ENCODE data around the gene CANT1. TPM values are rescaled to one million over a fixed set of nuclear protein-coding genes. Genes with fewer than 3 reads are reported as not detected.
"Not testable (repeated sequence)": the region's sequence is repeated elsewhere in the genome, so short reads cannot be mapped to it uniquely, and the experiment has no call there.

Gene CANT1
- total RNA-seq, 2 donors from 2014 or later, result 57.5 to 61.8 TPM

DNA sequence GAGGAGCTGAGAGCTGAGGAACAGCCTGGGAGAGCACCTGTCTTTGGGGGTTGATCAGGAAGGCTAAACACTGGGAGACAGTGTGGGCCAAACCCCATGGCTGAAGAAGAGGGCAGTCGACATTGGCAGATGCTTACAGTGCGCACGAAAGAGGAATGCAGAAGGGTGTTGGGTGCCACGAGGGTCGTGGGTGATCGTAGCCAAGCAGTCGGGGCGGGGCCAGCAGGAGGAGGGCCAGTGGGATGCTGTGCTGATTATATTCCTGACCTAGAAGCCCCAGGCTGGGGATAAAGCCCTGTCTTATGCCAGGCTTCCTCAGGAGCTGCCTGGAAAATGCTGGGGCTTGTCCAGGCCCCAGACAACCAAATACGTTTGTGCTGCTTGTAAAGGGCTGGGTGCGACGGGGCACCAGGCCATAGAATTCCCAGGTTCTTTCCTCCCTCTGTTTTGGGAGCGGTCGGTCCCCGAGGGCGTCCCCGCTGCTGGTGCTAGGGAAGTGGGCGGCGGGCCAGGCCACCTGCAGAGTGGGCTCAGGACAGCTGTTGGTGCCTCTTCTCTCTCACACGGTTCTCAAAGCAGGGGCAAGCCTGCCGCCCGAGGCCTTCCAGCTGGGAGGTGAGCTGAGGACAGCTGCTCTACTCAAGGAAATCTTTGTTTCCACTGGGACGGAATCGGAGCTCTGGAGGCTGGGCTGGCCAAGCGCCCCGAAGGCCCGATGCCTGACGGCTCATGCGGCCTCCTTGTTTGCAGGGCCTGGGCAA, 24.4 kb upstream of the CANT1 start:
- Histone ChIP-seq H3K4me1 (ENCODE audit: control insufficient read depth, insufficient read depth, low read length) (no peaks in the 10 kb centered on the region), H3K4me3 (ENCODE audit: low read length) (no peak overlapping the region), H3K9ac (ENCODE audit: extremely low read depth, low read length, poor library complexity, severe bottlenecking) (no peak overlapping the region), H3K36me3 (ENCODE audit: control insufficient read depth, insufficient read depth, low read length) (no peaks in the 10 kb centered on the region), H3K27ac (ENCODE audit: low read depth, low read length) (peak overlapping the region; percentile 64), H3K9me3 (ENCODE audit: control insufficient read depth, low read length) (no peaks in the 10 kb centered on the region), H3K27me3 (ENCODE audit: control insufficient read depth, insufficient read depth, low read length, poor library complexity, severe bottlenecking) (no peaks in the 10 kb centered on the region)
- Mint-ChIP-seq H3K4me1 (no peaks in the 10 kb centered on the region), H3K9me3 (no peaks in the 10 kb centered on the region), H3K27ac (no peak overlapping the region), H3K36me3 (ENCODE audit: low read depth) (no peaks in the 10 kb centered on the region), H3K27me3 (ENCODE audit: insufficient read depth) (peaks cover 41% of the 10 kb centered on the region), H3K4me3 (no peak overlapping the region)
- DNase-seq, result peak; percentile 45
- 77 to 89% methylated on average over 13 to 28 of the region's 28 CpGs for WGBS, 2 experiments (ENCODE audit: insufficient coverage in 1 of 2, insufficient read length in 1 of 2)
- TF ChIP-seq, protein P1, sequence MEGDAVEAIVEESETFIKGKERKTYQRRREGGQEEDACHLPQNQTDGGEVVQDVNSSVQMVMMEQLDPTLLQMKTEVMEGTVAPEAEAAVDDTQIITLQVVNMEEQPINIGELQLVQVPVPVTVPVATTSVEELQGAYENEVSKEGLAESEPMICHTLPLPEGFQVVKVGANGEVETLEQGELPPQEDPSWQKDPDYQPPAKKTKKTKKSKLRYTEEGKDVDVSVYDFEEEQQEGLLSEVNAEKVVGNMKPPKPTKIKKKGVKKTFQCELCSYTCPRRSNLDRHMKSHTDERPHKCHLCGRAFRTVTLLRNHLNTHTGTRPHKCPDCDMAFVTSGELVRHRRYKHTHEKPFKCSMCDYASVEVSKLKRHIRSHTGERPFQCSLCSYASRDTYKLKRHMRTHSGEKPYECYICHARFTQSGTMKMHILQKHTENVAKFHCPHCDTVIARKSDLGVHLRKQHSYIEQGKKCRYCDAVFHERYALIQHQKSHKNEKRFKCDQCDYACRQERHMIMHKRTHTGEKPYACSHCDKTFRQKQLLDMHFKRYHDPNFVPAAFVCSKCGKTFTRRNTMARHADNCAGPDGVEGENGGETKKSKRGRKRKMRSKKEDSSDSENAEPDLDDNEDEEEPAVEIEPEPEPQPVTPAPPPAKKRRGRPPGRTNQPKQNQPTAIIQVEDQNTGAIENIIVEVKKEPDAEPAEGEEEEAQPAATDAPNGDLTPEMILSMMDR (conservative IDR thresholded peaks at IDR 0.05), result no peak

DNA sequence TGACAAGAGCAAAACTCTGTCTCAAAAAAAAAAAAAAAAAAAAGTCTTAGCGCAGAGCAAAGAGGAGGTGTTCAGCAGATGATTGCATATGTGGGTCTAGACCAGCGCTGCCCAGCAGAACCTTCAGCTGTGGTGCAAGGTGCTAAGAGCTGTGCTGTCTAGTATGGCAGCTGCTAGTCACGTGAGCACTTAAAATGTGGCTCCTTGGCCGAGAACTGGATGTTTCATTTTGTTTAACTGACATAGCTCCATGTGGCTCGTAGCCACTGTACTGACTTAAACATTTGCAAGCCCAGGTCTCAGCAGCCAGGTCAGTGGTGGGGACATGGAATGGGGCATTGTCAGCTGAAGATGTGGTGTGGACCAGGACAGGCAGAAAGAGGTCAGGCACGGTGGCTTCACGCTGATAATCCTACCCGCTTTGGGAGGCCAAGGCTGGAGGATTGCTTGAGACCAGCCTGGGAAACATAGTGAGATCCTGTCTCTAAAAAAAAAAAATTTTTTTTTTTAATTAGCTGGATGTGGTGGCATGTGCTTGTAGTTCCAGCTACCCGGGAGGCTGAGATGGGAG, 23.6 kb upstream of the CANT1 start:
- Mint-ChIP-seq H3K4me3 (no peak overlapping the region), H3K36me3 (ENCODE audit: low read depth) (no peaks in the 10 kb centered on the region), H3K4me1 (no peaks in the 10 kb centered on the region), H3K27me3 (ENCODE audit: insufficient read depth) (peaks cover 39% of the 10 kb centered on the region), H3K9me3 (no peaks in the 10 kb centered on the region), H3K27ac (no peak overlapping the region)
- no peak overlapping the region for H3K4me3 ChIP-seq (ENCODE audit: low read length)
- no peaks in the 10 kb centered on the region for H3K4me1 ChIP-seq (ENCODE audit: control insufficient read depth, insufficient read depth, low read length)
- H3K9me3 ChIP-seq (ENCODE audit: control insufficient read depth, low read length), result no peaks in the 10 kb centered on the region
- H3K27me3 ChIP-seq (ENCODE audit: control insufficient read depth, insufficient read depth, low read length, poor library complexity, severe bottlenecking), result no peaks in the 10 kb centered on the region
- H3K36me3 ChIP-seq (ENCODE audit: control insufficient read depth, insufficient read depth, low read length), result no peaks in the 10 kb centered on the region
- TF ChIP-seq, protein P1 (conservative IDR thresholded peaks at IDR 0.05), result no peak
- DNase-seq, result peak; percentile 35
- 94 to 96% methylated on average over 8 to 9 of the region's 9 CpGs for WGBS, 2 experiments (ENCODE audit: insufficient coverage in 1 of 2, insufficient read length in 1 of 2)
- no peak overlapping the region for H3K9ac ChIP-seq (ENCODE audit: extremely low read depth, low read length, poor library complexity, severe bottlenecking)
- H3K27ac ChIP-seq (ENCODE audit: low read depth, low read length), result no peak overlapping the region

DNA sequence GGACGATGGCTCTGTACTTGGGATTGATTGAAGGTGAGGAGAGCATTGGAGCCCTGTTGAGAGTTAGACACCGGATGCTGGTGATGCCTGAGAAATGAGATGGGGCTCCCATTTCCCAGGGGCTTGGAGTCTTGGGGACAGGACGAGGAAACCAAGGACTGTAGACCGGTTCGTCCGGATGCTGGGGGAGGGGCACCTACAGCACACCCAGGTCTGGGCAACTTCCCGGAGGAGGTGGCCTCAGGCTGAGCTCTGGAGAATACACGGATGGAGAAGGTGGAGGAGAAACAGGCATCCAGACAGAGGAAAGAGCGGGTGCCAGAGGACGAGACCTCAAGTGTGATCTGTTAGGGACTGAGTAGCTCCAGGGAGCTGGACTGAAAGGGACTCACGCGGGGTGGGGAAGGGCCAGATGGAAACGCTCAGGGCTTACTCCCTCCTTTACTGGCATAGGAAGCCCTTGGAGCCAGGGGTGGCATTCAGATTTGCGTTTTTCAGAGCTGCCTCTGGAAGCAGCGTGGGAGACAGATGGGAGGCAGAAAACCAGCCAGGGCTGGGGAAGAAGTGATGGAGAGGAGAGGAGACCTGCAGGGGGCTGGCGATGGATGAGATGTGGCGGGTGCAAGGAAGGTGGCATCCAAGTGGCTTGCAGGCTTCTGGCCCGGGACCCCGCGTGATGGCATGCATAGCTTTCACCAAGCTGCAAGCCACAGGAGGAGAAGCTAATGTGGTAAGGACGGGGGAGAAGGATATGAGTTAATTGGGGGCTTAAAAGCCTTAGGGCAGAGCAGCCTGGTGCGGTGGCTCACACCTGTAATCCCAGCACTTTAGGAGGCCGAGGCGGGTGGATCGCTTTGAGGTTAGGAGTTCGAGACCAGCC, 22.7 kb upstream of the CANT1 start:
- Mint-ChIP-seq H3K36me3 (ENCODE audit: low read depth) (no peaks in the 10 kb centered on the region), H3K4me1 (no peaks in the 10 kb centered on the region)
- 90 to 92% methylated on average over 21 to 26 of the region's 26 CpGs for WGBS, 2 experiments (ENCODE audit: insufficient coverage in 1 of 2, insufficient read length in 1 of 2)

DNA sequence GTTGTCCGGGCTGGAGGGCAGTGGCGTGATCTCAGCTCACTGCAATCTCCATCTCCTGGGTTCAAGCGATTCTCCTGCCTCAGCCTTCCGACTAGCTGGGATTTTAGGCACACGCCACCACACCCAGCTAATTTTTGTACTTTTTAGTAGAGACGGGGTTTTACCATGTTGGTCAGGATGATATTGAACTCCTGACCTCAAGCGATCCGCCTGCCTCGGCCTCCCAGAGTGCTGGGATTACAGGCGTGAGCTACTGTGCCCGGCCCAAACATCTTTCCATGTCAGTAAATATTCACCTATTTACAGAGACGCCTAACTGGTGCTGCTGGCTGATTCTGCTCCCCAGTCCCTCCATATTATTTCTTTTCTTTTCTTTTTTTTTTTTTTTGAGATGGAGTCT, 21.1 kb upstream of the CANT1 start:
- not testable (repeated sequence) for H3K27ac ChIP-seq (ENCODE audit: low read depth, low read length); H3K27me3 ChIP-seq (ENCODE audit: control insufficient read depth, insufficient read depth, low read length, poor library complexity, severe bottlenecking); H3K9ac ChIP-seq (ENCODE audit: extremely low read depth, low read length, poor library complexity, severe bottlenecking); H3K27ac Mint-ChIP-seq; H3K4me3 Mint-ChIP-seq; H3K9me3 ChIP-seq (ENCODE audit: control insufficient read depth, low read length); H3K4me3 ChIP-seq (ENCODE audit: low read length); H3K36me3 ChIP-seq (ENCODE audit: control insufficient read depth, insufficient read depth, low read length); H3K4me1 ChIP-seq (ENCODE audit: control insufficient read depth, insufficient read depth, low read length); H3K36me3 Mint-ChIP-seq (ENCODE audit: low read depth); H3K4me1 Mint-ChIP-seq; H3K9me3 Mint-ChIP-seq
- H3K27me3 Mint-ChIP-seq (ENCODE audit: insufficient read depth), result peaks cover 54% of the 10 kb centered on the region
- peak; percentile 19 for DNase-seq
- 81 to 89% methylated on average over 11 to 12 of the region's 12 CpGs for WGBS, 2 experiments (ENCODE audit: insufficient coverage in 1 of 2, insufficient read length in 1 of 2)

More for the DNA sequence above, 22.7 kb upstream of the CANT1 start:
- no peaks in the 10 kb centered on the region for H3K9me3 ChIP-seq (ENCODE audit: control insufficient read depth, low read length)
- no peak overlapping the region for H3K27ac ChIP-seq (ENCODE audit: low read depth, low read length)
- no peaks in the 10 kb centered on the region for H3K9me3 Mint-ChIP-seq
- H3K4me3 Mint-ChIP-seq, result no peak overlapping the region
- H3K9ac ChIP-seq (ENCODE audit: extremely low read depth, low read length, poor library complexity, severe bottlenecking), result no peak overlapping the region
- no peak overlapping the region for H3K27ac Mint-ChIP-seq
- H3K4me3 ChIP-seq (ENCODE audit: low read length), result no peak overlapping the region
- no peaks in the 10 kb centered on the region for H3K27me3 ChIP-seq (ENCODE audit: control insufficient read depth, insufficient read depth, low read length, poor library complexity, severe bottlenecking)
- no peaks in the 10 kb centered on the region for H3K36me3 ChIP-seq (ENCODE audit: control insufficient read depth, insufficient read depth, low read length)
- peak; percentile 44 for DNase-seq
- TF ChIP-seq, protein P1 (conservative IDR thresholded peaks at IDR 0.05), result no peak
- no peaks in the 10 kb centered on the region for H3K4me1 ChIP-seq (ENCODE audit: control insufficient read depth, insufficient read depth, low read length)
- H3K27me3 Mint-ChIP-seq (ENCODE audit: insufficient read depth), result peaks cover 40% of the 10 kb centered on the region

Data from endodermal cell (in vitro differentiated cells).